Ramos (cell line): Measurements from ENCODE around the gene PTPRM.

Experiments used
- in situ Hi-C: fragments of 300-500 bp; cut with MboI; formaldehyde crosslinking; loops from one replicate; pipeline ENCODE4 v1.14.3; 2022; ENCODE audit warnings: low sequenced_read_pairs; ENCODE audit not compliant: unreplicated experiment

The PTPRM gene

GRCh38 chr18:7876354-7877104, 309.4 kb downstream of the PTPRM start:
- in situ Hi-C loops: no loop called here

- in situ Hi-C loops: no loop called here
Observed at GRCh38 chr18:7877609-7878008, 310.5 kb downstream of the PTPRM start.

- in situ Hi-C loops: no loop called here
Observed at GRCh38 chr18:7878265-7879211, 311.4 kb downstream of the PTPRM start.

GRCh38 chr18:7879717-7880116, 312.6 kb downstream of the PTPRM start:
- in situ Hi-C loops: no loop called here

- in situ Hi-C loops: no loop called here
Observed at GRCh38 chr18:7885865-7886264, 318.7 kb downstream of the PTPRM start.

- in situ Hi-C loops: no loop called here
Observed at GRCh38 chr18:7886436-7886835, 319.3 kb downstream of the PTPRM start.

- in situ Hi-C loops: no loop called here
Observed at GRCh38 chr18:7889515-7889914, 322.4 kb downstream of the PTPRM start.

- in situ Hi-C loops: no loop called here
Observed at GRCh38 chr18:7890075-7890474, 323.0 kb downstream of the PTPRM start.

- in situ Hi-C loops: no loop called here
Observed at GRCh38 chr18:7892556-7892955, 325.4 kb downstream of the PTPRM start.

GRCh38 chr18:7894592-7894991, 327.5 kb downstream of the PTPRM start:
- in situ Hi-C loops: no loop called here

GRCh38 chr18:7895346-7895745, 328.2 kb downstream of the PTPRM start:
- in situ Hi-C loops: no loop called here

GRCh38 chr18:7896161-7896560, 329.0 kb downstream of the PTPRM start:
- in situ Hi-C loops: no loop called here

- in situ Hi-C loops: no loop called here
Observed at GRCh38 chr18:7896805-7897518, 329.8 kb downstream of the PTPRM start.

GRCh38 chr18:7898181-7898580, 331.1 kb downstream of the PTPRM start:
- in situ Hi-C loops: no loop called here

GRCh38 chr18:7899078-7899477, 332.0 kb downstream of the PTPRM start:
- in situ Hi-C loops: no loop called here

GRCh38 chr18:7900091-7900490, 333.0 kb downstream of the PTPRM start:
- in situ Hi-C loops: loop anchor here (25.0 kb wide), 1 partner anchor 288 kb away; no protein-coding TSS in a partner anchor

- in situ Hi-C loops: loop anchor here (25.0 kb wide), 1 partner anchor 289 kb away; no protein-coding TSS in a partner anchor
Observed at GRCh38 chr18:7901657-7902056, 334.5 kb downstream of the PTPRM start.

- in situ Hi-C loops: loop anchor here (25.0 kb wide), 1 partner anchor 290 kb away; no protein-coding TSS in a partner anchor
Observed at GRCh38 chr18:7902399-7902839, 335.3 kb downstream of the PTPRM start.

- in situ Hi-C loops: loop anchor here (25.0 kb wide), 1 partner anchor 292 kb away; no protein-coding TSS in a partner anchor
Observed at GRCh38 chr18:7904529-7904928, 337.4 kb downstream of the PTPRM start.

GRCh38 chr18:7908681-7909299, 341.7 kb downstream of the PTPRM start:
- in situ Hi-C loops: loop anchor here (25.0 kb wide), 1 partner anchor 296 kb away; no protein-coding TSS in a partner anchor
